Posterior vena cava (tissue), 2 donors: ENCODE data around the gene DLX4. TPM values are rescaled to one million over a fixed set of nuclear protein-coding genes. Genes with fewer than 3 reads are reported as not detected.

Experiments used
- total RNA-seq, 2 donors: library from RNA; stranded (reverse); fragmentation: NEBNext Ultra II Directional; extraction: Animal tissue kit (Norgen Biotek cat#: 25700); gene quantifications; one replicate each; pipeline ENCODE4 v1.2.1, GENCODE V29; 2021
- donor health status: DM: yes; HTN: yes; CAD: no.
- donor health status: DM: yes; HTN: yes; CAD: no.

DLX4 gene
- total RNA-seq, 2 donors from 2014 or later: 0.19 TPM; not detected in 1

Other genes with a start within 250 kb of the DLX4 start
- 10 to 100 TPM in 1 of 2 donors, 1 to 10 TPM in 1; 6.5 to 11.1 TPM for gene FAM117A, start 205.1 kb upstream of the DLX4 start, total RNA-seq
- 10 to 100 TPM; 50.2 to 58.1 TPM for gene KAT7, start 180.5 kb upstream of the DLX4 start, total RNA-seq
- gene TAC4, start 121.1 kb upstream of the DLX4 start, total RNA-seq: not detected
- gene DLX3, start 26.0 kb downstream of the DLX4 start, total RNA-seq: under 1 TPM in 1 of 2 donors, not detected in 1; 0.23 TPM
- 10 to 100 TPM; 56.3 to 80.3 TPM for gene ITGA3, start 86.9 kb downstream of the DLX4 start, total RNA-seq
- 10 to 100 TPM; 26.0 to 27.7 TPM for gene PDK2, start 126.2 kb downstream of the DLX4 start, total RNA-seq
- gene SAMD14, start 161.0 kb downstream of the DLX4 start, total RNA-seq: 1 to 10 TPM; 6.6 to 6.7 TPM
- 10 to 100 TPM; 51.4 to 53.7 TPM for gene PPP1R9B, start 181.5 kb downstream of the DLX4 start, total RNA-seq
- gene SGCA, start 196.8 kb downstream of the DLX4 start, total RNA-seq: 10 to 100 TPM; 87.9 to 99.0 TPM
- gene COL1A1, start 232.4 kb downstream of the DLX4 start, total RNA-seq: 1,000 to 10,000 TPM in 1 of 2 donors, 100 to 1,000 TPM in 1; 456 to 1,821 TPM